ENCODE data around the gene POPDC2.
"Not testable (repeated sequence)": the region's sequence is repeated elsewhere in the genome, so short reads cannot be mapped to it uniquely, and the experiment has no call there.

The POPDC2 gene
- 0.31 to 2.2 reads per million in 2 donors for total RNA-seq

- DNase-seq, result no peak
These were observed at the start of gene POPDC2 for GRCh38 chr3:119660474-119661440. Gene POPDC2, minus strand, starts transcription at chr3:119660589. Its CDS starts 166 bp downstream, at chr3:119660423.

DNA sequence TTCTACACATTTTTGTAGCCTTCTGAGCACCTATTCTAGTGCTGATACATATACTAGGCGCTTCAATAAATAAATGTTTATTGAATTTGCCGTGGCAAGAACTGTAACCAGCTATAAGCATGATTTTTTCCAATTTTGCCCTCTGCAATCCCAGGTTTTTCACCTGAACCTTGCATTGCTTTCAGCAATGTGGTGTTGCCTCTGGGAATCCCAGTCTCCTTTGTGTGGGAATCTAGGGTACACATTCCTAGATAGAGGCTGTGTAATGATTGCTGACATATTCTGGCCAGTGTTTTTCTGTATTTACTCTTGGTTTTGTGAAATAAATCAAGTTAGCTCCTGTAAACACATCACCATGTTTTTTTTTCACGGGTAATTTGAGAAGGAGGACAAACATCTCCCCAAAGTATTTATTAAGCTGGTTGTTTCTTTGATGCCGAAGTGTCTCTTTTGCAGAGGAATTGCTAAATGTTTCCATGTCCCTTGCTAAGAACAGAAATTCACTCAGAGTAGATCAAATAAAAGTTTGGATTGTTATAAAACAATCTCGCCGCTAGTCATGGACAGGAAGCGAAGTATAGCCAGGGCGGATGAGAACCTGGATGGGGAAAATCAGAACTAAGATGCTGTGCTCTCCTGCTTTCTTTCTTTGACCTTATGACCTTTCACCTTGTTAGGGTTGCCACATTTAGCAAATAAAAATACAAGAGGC lies 43.6 kb upstream of the POPDC2 start:
- no peak for DNase-seq

DNA sequence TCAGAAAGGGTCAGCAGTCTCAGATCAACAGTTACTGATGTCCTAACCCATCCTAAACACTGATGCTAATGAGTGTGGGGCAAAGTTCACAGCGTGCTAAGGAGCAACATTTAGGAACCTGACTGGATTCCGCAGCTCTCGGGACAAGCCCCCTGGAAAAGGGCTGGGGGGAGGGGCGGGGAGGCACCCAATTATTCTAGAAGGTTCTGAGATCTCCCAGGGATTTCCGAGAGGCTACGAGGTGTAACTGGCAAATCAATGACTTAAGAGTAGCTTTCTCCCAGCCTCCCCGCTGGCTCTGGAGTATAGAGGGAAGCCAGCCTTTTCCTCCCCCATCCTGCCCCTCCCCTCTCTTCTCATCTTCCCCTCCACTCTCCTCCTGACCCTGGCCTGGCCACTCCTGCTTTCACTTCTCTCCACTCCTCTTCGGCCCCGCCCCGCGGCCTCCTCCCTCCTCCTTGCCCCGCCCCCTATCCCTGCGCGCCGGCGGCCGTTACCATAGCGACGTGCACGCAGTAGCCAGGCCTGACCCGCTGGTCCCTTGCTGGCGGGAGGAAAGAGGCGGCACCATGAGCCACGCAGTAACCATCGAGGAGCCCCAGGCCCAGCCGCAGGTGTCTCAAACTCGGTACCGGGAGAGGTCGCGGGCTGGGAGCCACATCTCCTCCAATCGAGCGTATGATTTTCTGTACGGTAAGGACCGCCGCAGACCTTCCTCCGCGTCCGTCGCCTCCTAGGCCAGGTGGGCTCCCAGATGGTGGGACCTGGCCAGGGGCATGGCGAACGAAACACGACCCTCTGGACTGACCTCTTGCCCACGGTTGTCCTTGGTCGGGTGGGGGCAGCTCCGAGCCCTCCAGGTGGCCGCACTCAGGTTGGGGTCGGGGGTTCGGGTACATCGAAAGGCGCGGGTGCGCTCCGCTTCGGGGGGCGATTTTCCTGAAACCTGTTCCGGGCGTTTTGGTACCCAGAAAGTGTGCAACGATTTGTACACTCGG lies 42.4 kb upstream of the POPDC2 start, which contains the start of gene CFAP91:
CFAP91 (plus strand) TSS at position 493 of the 998 bp plus-strand sequence; CDS start at position 570, 77 bp downstream.
- peak; percentile 60 to 78 (median 74) for DNase-seq

- peak in 1 of 5 experiments; percentile 23 for DNase-seq
These were observed 40.7 kb upstream of the POPDC2 start for GRCh38 chr3:119700920-119701734.

GRCh38 chr3:119700269-119700919 lies 40.0 kb upstream of the POPDC2 start:
- peak in 2 of 5 experiments; percentile 40 to 63 for DNase-seq

- peak in 1 of 5 experiments; percentile 24 for DNase-seq
These were observed 37.0 kb upstream of the POPDC2 start for GRCh38 chr3:119697394-119697793.

GRCh38 chr3:119695480-119695879 lies 35.1 kb upstream of the POPDC2 start:
- DNase-seq, result no peak

DNA sequence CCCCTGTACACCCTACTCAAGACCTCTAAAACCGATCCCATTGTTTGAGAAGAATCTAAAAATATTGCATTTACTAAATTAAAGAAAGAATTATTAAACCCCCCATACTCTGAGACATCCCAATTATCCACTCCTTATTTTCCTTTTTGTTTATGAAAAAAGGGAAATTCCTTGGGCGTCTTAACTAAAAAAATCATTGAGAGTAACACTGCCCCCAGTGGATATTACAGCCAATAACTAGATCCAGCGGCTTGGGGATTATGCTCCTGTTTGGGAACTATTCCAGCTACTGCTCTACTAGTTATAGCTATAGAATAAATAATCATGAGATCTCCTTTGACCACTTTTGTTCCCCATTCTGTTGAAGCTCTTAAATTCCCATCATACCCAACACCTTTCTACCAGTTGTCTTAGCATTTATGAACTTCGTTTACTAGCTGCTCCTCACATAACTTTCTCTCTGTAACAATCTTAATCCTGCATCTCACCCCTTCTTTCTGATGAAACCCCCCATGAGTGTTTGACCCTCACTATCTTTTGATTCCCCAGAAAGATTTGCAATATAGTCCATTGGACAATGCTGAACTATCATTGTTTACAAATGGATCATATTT lies 29.8 kb upstream of the POPDC2 start:
- DNase-seq, result no peak

- DNase-seq, result no peak
These were observed 23.0 kb upstream of the POPDC2 start for GRCh38 chr3:119683421-119683820.

DNA sequence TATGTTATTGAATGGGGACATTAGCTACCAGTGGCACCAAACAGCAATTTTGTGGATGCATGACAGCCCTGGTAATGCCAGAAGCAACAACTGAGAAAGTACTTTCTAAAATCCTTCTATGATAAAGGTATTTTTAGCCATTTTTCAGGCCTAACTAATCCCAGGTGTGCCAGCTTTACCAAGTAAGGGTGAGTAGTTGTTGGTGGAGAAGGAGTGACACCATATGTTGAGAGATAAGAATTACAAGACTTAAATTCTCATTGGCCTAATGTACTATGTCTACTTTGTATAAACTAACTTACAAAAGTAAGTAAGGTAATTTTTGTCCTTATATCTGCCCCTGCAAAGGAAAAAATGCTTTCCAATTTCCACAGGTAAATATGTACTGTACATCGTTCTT lies 20.9 kb upstream of the POPDC2 start:
- DNase-seq, result peak in 1 of 5 experiments; percentile 55

GRCh38 chr3:119679874-119680273 lies 19.5 kb upstream of the POPDC2 start:
- DNase-seq, result no peak

GRCh38 chr3:119678209-119678608 lies 17.8 kb upstream of the POPDC2 start:
- DNase-seq, result not testable (repeated sequence)

DNA sequence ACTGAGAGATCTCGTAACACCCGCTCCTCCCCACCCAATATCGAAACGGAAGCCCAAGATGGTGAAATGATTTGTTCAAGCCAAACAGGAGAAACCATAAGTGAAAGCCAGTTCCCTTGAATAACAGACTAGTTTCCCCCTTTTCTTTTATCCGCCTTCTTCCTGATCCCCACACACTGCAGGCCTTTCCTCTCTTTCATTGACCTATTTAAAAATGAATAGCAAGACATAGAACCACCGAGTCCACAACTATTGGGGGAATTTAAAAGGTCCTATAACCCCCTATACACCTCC lies 17.2 kb upstream of the POPDC2 start:
- no peak for DNase-seq

DNA sequence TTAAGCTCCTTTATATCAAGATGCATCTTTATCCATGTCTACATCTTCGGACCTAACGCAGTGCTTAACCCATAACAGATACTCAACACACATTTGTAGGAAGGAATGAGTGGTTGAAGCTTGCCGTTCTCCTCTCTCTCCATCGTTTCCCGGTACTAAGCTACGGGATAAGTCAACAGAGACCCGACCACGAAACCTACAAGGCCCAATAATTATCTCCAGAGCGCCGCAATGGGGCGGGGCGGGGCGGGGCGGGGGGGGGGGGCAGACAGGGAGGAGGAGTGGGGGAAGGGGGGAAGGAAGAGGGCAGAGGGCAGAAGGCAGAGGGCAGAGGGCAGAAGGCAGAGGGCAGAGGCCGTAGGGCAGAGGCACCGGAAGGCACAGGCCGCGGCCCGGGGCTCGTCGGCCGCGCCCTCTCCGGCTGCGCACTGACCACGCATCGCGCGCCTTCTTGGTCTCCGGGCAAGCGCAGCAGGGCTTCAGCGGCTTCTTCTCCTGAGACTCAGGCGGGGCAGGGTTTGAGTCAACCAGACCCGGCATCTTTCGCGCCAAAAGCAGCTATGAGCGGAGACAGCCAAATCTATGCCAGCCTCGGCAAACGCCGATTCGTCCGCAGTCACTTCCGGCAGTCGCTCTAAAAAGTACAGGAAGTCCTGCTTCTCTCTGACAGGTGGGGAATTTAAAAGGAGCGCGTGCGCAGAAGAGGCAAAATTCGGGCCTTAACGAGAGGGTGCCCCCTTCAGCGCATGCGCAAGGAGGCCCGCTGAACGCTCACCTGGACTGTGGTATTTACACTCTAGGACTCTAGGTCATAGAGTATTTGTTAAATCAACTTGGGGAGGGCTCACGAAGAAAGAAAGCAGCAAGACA lies 16.6 kb upstream of the POPDC2 start, which contains the start of gene COX17:
COX17 (minus strand) TSS at position 636 of the 870 bp plus-strand sequence; CDS start at position 540, 96 bp downstream.
- peak; percentile 84 to 99 (median 95) for DNase-seq

DNA sequence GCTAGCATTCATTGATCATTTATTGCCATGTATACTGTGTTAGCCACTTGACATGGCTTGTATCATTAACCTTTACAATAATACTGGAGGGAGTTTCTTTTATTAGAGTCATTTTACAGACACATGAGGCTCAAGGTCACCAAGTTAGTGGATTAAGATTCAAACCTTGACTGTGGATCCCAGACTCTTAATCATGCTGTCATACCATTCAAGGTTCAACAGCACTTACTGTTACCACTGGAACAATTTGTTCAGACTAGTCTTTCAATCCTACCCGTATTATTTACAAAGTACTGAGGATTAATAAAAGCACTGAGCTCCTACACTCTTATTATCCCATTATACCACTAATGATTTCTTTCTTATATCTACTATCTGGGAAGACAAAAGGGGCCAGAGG lies 15.6 kb upstream of the POPDC2 start:
- DNase-seq, result no peak

DNA sequence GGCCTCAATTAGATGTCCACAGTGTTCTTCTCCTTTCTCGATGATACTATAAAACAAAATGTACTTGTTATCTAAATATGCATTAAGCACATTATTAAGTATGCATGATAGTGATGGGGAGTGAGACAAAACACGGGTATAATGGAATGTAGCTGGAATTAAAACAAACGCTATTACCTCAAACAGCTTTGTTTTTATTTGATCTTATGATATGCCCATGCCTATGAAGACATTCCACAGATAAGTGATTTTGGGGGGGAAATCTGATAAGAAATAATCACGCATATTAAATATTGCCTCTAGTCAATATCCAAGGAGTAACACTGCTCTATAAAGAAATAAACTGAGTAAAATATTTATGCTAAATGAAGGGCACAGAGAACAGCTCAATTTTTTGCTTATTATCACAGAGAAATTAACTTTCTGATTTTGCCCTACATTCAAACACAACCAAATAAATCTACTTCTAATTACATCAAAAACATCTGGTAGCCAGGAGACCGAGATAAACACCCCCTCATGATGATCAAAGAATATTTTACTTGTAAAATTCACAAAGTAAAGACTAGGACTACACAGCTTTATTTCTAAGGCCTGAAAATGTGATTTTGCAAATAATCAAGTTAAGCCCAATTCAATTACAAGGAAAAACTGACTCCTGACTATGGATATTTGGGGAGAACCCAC lies 14.9 kb upstream of the POPDC2 start:
- no peak for DNase-seq

DNA sequence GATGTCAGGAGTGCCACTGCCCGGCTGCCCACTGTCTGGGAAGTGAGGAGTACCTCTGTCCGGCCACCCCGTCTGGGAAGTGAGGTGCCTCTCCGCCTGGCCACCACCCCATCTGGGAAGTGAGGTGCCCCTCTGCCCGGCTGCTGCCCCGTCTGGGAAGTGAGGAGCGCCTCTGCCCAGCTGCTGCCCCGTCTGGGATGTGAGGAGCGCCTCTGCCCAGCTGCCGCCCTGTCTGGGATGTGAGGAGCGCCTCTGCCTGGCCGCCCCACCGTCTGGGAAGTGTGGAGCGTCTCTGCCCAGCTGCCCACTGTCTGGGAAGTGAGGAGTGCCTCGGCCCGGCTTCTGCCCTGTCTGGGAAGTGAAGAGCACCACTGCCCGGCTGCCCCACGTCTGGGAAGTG lies 13.5 kb upstream of the POPDC2 start:
- no peak for DNase-seq

DNA sequence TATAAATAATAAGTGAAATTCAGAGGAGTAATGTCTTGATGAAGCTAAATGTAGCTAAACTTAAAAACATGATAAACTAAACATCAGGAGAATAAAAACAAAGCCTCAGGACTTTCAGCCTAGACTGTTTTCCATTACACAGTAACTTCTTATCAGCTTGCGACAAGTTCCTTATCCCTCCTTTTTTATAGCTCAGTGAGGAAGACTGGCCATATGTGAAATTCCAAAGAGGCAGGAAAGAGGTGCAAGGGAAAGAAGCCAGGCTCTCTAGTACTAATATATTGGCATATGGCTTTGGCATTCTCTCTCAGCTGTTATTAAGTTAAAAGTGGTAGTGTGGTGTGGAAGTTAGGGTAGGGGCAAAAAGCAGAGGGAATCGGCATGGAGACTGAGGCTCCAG lies 12.4 kb upstream of the POPDC2 start:
- no peak for DNase-seq
